ENCODE results near the gene ACADVL. TPM values are rescaled to one million over a fixed set of nuclear protein-coding genes. Genes with fewer than 3 reads are reported as not detected.

The ACADVL gene
- total RNA-seq, 1 donor from 2014 or later = 693 TPM

DNA sequence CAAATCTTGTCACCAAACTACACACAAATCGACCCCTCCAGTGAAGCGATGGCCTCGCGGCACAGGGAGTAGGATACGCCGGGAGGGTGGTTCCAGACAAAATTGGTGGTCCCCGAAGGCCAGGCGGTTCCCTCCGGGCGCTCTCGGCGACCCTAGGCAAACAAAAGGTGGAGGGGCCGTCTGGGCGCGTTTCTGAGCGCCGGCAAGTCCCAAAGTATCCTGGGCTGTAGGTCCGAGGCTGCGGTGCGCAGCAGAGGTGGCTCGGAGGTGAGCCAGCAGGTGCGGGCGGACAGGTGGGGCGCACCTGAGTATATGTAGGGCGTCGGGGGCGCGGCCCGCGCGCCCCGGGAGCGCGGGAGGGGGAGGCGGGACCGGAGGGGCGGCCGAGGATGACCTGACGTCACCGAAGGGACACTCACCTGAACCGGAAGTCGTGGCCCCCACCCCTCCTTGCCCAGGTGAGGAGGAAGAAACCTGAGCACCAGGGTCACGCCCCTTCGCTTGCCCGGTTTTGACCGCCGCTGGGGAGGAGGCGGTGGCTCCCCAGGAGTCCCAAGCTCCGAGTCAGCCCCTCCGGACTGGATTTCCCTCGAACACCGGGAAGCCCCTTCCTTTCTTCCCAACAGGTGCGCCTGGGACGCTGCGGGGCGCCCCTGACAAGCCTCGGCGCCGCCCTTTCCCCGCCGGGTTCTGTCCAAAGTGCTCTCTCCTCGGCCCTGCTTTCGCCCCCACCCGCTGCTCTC lies 42.6 kb downstream of the ACADVL start, which contains the start of gene CLDN7:
CLDN7 (minus strand) TSS at position 287 of the 743 bp plus-strand sequence. CDS start 435 bp downstream, outside the sequence.
- Mint-ChIP-seq H3K9me3 (ENCODE audit: low read depth) (no peaks in the 10 kb centered on the region), H3K27me3 (no peaks in the 10 kb centered on the region), H3K27ac (peak within 1 kb of the TSS; percentile 99), H3K36me3 (ENCODE audit: insufficient read depth) (peaks cover 4% of the 10 kb centered on the region), H3K4me1 (ENCODE audit: low read depth) (peaks cover 36% of the 10 kb centered on the region), H3K4me3 (ENCODE audit: low read depth) (peak within 1 kb of the TSS; percentile 99)
- peak; percentile 49 for TF ChIP-seq CTCF (IDR thresholded peaks at IDR 0.05; ENCODE audit: unreplicated experiment)
- peak; percentile 86 for DNase-seq (ENCODE audit: low spot score, unreplicated experiment)

DNA sequence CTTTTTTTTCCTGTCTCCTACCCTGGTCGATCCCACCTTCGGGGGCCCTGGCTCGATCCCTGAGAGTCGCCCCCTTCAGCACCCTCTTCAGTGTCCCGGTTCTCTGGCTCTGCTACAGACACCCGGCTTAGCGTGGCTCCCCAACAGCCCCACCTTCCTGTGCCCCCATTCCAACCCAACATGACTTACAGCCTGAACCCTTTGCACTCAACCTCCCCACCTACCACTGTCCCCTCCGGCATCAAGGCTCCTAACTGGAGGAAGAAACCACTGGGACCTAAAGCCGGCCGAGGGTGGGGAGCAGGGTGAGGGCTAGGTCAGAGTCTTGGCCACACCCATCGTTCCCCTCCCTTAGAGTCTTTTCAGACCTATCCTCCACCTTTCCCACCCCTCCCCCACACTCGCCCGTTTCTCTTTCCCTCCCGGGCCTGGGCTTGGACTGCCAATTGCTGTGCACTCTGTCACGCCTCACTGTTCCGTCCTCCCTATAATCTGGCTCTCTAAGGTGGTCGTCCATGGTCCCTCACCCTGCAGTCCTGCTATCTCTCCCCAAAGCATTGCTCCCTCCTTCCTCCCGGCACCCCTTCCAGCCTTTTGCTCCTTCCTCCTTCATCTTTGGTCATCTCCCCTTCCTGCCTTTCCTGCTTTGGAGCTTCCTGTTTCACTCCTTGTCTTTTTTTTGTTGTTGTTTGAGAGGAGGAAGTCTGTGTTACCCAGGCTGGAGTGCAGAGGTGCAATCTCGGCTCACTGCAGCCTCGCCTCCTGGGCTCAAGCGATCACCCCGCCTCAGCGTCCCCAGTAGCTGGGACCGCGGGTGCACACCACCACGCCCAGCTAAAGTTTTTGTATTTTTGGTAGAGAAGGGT lies 43.4 kb downstream of the ACADVL start:
- H3K9me3 Mint-ChIP-seq (ENCODE audit: low read depth) = no peaks in the 10 kb centered on the region
- peak overlapping the region; percentile 99 for H3K4me3 Mint-ChIP-seq (ENCODE audit: low read depth)
- H3K27ac Mint-ChIP-seq = peak overlapping the region; percentile 99
- DNase-seq (ENCODE audit: low spot score, unreplicated experiment) = peak; percentile 54
- peaks cover 36% of the 10 kb centered on the region for H3K4me1 Mint-ChIP-seq (ENCODE audit: low read depth)
- TF ChIP-seq CTCF (IDR thresholded peaks at IDR 0.05; ENCODE audit: unreplicated experiment) = no peak
- peaks cover 4% of the 10 kb centered on the region for H3K36me3 Mint-ChIP-seq (ENCODE audit: insufficient read depth)
- H3K27me3 Mint-ChIP-seq = no peaks in the 10 kb centered on the region

DNA sequence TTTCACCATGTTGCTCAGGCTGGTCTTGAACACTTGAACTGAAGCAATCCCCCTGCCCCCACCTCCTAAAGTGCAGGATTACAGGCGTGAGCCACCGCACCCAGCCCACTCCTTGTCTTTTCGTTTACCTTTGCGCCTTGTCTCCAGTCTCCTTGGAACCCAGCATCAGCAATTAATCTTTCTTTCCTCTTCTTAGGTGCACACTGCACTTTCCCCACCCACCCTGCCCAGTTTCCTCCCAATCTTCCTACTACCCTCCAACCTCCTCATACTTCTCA lies 44.0 kb downstream of the ACADVL start:
- peak overlapping the region; percentile 99 for H3K4me3 Mint-ChIP-seq (ENCODE audit: low read depth)
- H3K27me3 Mint-ChIP-seq = no peaks in the 10 kb centered on the region
- no peak for TF ChIP-seq CTCF (IDR thresholded peaks at IDR 0.05; ENCODE audit: unreplicated experiment)

DNA sequence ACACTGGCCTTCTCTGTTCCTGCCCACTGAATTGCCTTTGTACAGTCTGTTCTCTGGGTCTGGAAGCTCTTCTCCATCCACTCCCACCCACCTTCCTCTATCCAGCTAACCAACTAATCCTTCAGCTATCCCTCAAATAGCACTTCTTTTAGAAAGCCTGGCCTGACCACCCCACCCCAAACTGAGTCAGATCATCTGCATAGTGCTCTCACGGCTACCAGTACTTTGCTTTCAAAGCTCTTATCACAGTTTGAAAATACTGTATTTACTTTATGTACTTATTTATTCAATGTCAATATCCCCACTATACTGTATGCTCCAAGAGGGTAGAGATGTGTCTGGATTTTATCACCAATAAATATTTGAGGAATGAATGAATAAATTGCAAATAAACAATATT lies 47.0 kb downstream of the ACADVL start:
- peaks cover 4% of the 10 kb centered on the region for H3K27me3 Mint-ChIP-seq
- H3K9me3 Mint-ChIP-seq (ENCODE audit: low read depth) = no peaks in the 10 kb centered on the region
- H3K27ac Mint-ChIP-seq = peak overlapping the region; percentile 42

More for the DNA sequence above, 44.0 kb downstream of the ACADVL start:
- H3K9me3 Mint-ChIP-seq (ENCODE audit: low read depth) = no peaks in the 10 kb centered on the region
- peak overlapping the region; percentile 99 for H3K27ac Mint-ChIP-seq
- DNase-seq (ENCODE audit: low spot score, unreplicated experiment) = no peak
- H3K36me3 Mint-ChIP-seq (ENCODE audit: insufficient read depth) = peaks cover 4% of the 10 kb centered on the region
- H3K4me1 Mint-ChIP-seq (ENCODE audit: low read depth) = peaks cover 33% of the 10 kb centered on the region

More for the DNA sequence above, 47.0 kb downstream of the ACADVL start:
- H3K4me3 Mint-ChIP-seq (ENCODE audit: low read depth) = no peak overlapping the region
- H3K4me1 Mint-ChIP-seq (ENCODE audit: low read depth) = peaks cover 17% of the 10 kb centered on the region
- no peak for DNase-seq (ENCODE audit: low spot score, unreplicated experiment)
- no peaks in the 10 kb centered on the region for H3K36me3 Mint-ChIP-seq (ENCODE audit: insufficient read depth)
- no peak for TF ChIP-seq CTCF (IDR thresholded peaks at IDR 0.05; ENCODE audit: unreplicated experiment)

Small RNAs within 50 kb of the gene (microRNA-seq; reads per million reads assigned to microRNA genes)
- gene MIR324 (ENCODE audit: borderline number of aligned reads, unreplicated experiment) = 3,646 reads per million, percentile 87 among the genes with 10 or more reads in this experiment

Other genes with a start within 250 kb of the ACADVL start
- gene ALOX12, start 223.9 kb upstream of the ACADVL start, total RNA-seq = not detected in 2 replicates
- gene RNASEK, start 207.3 kb upstream of the ACADVL start, total RNA-seq = 168 and 178 TPM in 2 replicates
- 0.09 TPM in 1 of 2 replicates, not detected in the other for gene BCL6B, start 196.9 kb upstream of the ACADVL start, total RNA-seq
- 19.6 and 20.3 TPM in 2 replicates for gene SLC16A13, start 183.9 kb upstream of the ACADVL start, total RNA-seq
- 0.84 and 1.4 TPM in 2 replicates for gene SLC16A11, start 175.8 kb upstream of the ACADVL start, total RNA-seq
- not detected in 2 replicates for gene CLEC10A, start 139.7 kb upstream of the ACADVL start, total RNA-seq
- gene ASGR2, start 105.1 kb upstream of the ACADVL start, total RNA-seq = 2.7 and 3.0 TPM in 2 replicates
- 10.6 and 11.1 TPM in 2 replicates for gene ASGR1, start 40.6 kb upstream of the ACADVL start, total RNA-seq
- gene DLG4, start 102 bp upstream of the ACADVL start, total RNA-seq = 46.3 and 48.6 TPM in 2 replicates
- 104 TPM in 2 replicates for gene DVL2, start 14.6 kb downstream of the ACADVL start, total RNA-seq
- gene PHF23, start 19.5 kb downstream of the ACADVL start, total RNA-seq = 66.9 and 73.7 TPM in 2 replicates
- 447 and 466 TPM in 2 replicates for gene GABARAP, start 22.5 kb downstream of the ACADVL start, total RNA-seq
- gene CTDNEP1, start 31.8 kb downstream of the ACADVL start, total RNA-seq = 134 and 137 TPM in 2 replicates
- 42.3 and 45.0 TPM in 2 replicates for gene ELP5, start 32.3 kb downstream of the ACADVL start, total RNA-seq
- 137 and 147 TPM in 2 replicates for gene CLDN7, start 42.5 kb downstream of the ACADVL start, total RNA-seq
- gene SLC2A4, start 61.8 kb downstream of the ACADVL start, total RNA-seq = 1.5 and 2.0 TPM in 2 replicates
- 2.7 and 4.3 TPM in 2 replicates for gene YBX2, start 74.7 kb downstream of the ACADVL start, total RNA-seq
- gene EIF5A, start 87.7 kb downstream of the ACADVL start, total RNA-seq = 323 and 338 TPM in 2 replicates
- gene GPS2, start 95.4 kb downstream of the ACADVL start, total RNA-seq = 77.1 and 81.1 TPM in 2 replicates
- gene NEURL4, start 109.4 kb downstream of the ACADVL start, total RNA-seq = 75.2 TPM in 2 replicates
- 1.0 TPM in 1 of 2 replicates, not detected in the other for gene ACAP1, start 116.6 kb downstream of the ACADVL start, total RNA-seq
- gene KCTD11, start 132.2 kb downstream of the ACADVL start, total RNA-seq = 11.3 and 12.4 TPM in 2 replicates
- gene TMEM95, start 135.2 kb downstream of the ACADVL start, total RNA-seq = not detected in 2 replicates
- 9.1 and 13.4 TPM in 2 replicates for gene TNK1, start 161.2 kb downstream of the ACADVL start, total RNA-seq
- gene PLSCR3, start 174.6 kb downstream of the ACADVL start, total RNA-seq = 35.5 and 37.9 TPM in 2 replicates
- 89.2 and 102 TPM in 2 replicates for gene TMEM256, start 184.2 kb downstream of the ACADVL start, total RNA-seq
- gene NLGN2, start 187.9 kb downstream of the ACADVL start, total RNA-seq = 30.3 and 34.4 TPM in 2 replicates
- gene SPEM1, start 200.4 kb downstream of the ACADVL start, total RNA-seq = not detected in 2 replicates
- gene SPEM2, start 205.7 kb downstream of the ACADVL start, total RNA-seq = not detected in 2 replicates
- gene SPEM3, start 208.9 kb downstream of the ACADVL start, total RNA-seq = not detected in 2 replicates
- gene TMEM102, start 215.5 kb downstream of the ACADVL start, total RNA-seq = 8.1 and 10.0 TPM in 2 replicates
- 4.5 and 5.1 TPM in 2 replicates for gene FGF11, start 219.6 kb downstream of the ACADVL start, total RNA-seq
- 17.2 and 19.1 TPM in 2 replicates for gene CHRNB1, start 225.1 kb downstream of the ACADVL start, total RNA-seq

Measured in progenitor cell of endocrine pancreas (in vitro differentiated cells).